ENCODE results near the gene GRM4. TPM values are rescaled to one million over a fixed set of nuclear protein-coding genes. Genes with fewer than 3 reads are reported as not detected.

GRM4 gene
- total and polyA plus RNA-seq, 10 of the 15 experiments (the other 5 are each of a cell fraction or from before 2014, with no cell fraction given) = 0.01 to 0.31 (median 0.05) TPM; not detected in 2

DNA sequence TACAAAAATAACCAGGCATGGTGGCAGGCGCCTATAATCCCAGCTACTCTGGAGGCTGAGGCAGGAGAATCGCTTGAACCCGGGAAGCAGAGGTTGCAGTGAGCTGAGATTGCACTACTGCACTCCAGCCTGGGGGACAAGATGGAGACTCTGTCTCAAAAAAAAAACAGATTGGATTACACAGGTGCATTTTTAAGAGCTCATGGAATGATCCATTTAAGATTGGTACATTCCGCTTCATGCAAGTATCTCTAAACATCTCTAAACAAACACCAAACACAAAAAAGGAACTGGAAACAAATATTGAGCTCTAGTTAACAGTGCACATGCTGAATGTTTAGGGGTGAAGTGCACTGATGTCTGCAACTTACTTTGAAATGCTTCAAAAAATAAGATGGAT, 154.3 kb downstream of the GRM4 start:
- no peak overlapping the region for H2AFZ ChIP-seq (ENCODE audit: control insufficient read depth, low read depth, low read length)
- ChIA-PET POLR2A (no interaction called here), CTCF (interaction anchor here (0.7 kb wide), 1 partner anchor 1107 kb away, joined by 4 read pairs; no protein-coding TSS in a partner anchor), RAD21 (ENCODE audit: unreplicated experiment) (no interaction called here), SMC1A (ENCODE audit: uncharacterized antibody, unreplicated experiment) (no interaction called here)
- DNase-seq (ENCODE audit: low read depth, low spot score) = no peak
- WGBS (ENCODE audit: insufficient coverage, insufficient replicate concordance, low lambda C conversion rate, missing lambda C conversion rate) = 79% methylated on average over 4 of the region's 4 CpGs
- no peaks in the 10 kb centered on the region for H3K9me3 ChIP-seq (replicated peaks; ENCODE audit: control insufficient read depth, insufficient read depth, low read length)
- ATAC-seq = no peak
- no peak for FAIRE-seq
- H3K36me3 ChIP-seq (ENCODE audit: control insufficient read depth in 2 of 2, insufficient read depth in 2 of 2, low read length in 1 of 2) = no peaks in the 10 kb centered on the region
- H3K79me2 ChIP-seq (ENCODE audit: control insufficient read depth, insufficient read depth, low read length) = no peaks in the 10 kb centered on the region
- H3K4me3 ChIP-seq = no peak overlapping the region
- intact Hi-C loops (cut with micrococcal nuclease; ENCODE audit: unreplicated experiment) (no loop called here), in situ Hi-C loops (cut with MboI) (no loop called here)
- H4K20me1 ChIP-seq (ENCODE audit: control insufficient read depth, insufficient read depth) = no peaks in the 10 kb centered on the region
- no TSS peak for BruUV-seq (replicated peaks)
- H3K4me1 ChIP-seq (ENCODE audit: control insufficient read depth, insufficient read depth, low read length) = no peaks in the 10 kb centered on the region
- no peaks in the 10 kb centered on the region; a peak in 1 of 4 replicates for H3K27me3 ChIP-seq (replicated peaks in 1 of 2; ENCODE audit: control insufficient read depth in 2 of 2, insufficient read depth in 2 of 2, low read length in 1 of 2)
- no peak overlapping the region for H3K27ac ChIP-seq (ENCODE audit: control insufficient read depth, insufficient read depth)
- no peak overlapping the region for H3K9ac ChIP-seq (ENCODE audit: control insufficient read depth, insufficient read depth, low read length)
- H3K4me2 ChIP-seq (ENCODE audit: control insufficient read depth, insufficient read depth) = no peak overlapping the region
- TF ChIP-seq CREB1 (IDR thresholded peaks at IDR 0.05; ENCODE audit: low read depth) = no peak
- TF ChIP-seq, protein P1, sequence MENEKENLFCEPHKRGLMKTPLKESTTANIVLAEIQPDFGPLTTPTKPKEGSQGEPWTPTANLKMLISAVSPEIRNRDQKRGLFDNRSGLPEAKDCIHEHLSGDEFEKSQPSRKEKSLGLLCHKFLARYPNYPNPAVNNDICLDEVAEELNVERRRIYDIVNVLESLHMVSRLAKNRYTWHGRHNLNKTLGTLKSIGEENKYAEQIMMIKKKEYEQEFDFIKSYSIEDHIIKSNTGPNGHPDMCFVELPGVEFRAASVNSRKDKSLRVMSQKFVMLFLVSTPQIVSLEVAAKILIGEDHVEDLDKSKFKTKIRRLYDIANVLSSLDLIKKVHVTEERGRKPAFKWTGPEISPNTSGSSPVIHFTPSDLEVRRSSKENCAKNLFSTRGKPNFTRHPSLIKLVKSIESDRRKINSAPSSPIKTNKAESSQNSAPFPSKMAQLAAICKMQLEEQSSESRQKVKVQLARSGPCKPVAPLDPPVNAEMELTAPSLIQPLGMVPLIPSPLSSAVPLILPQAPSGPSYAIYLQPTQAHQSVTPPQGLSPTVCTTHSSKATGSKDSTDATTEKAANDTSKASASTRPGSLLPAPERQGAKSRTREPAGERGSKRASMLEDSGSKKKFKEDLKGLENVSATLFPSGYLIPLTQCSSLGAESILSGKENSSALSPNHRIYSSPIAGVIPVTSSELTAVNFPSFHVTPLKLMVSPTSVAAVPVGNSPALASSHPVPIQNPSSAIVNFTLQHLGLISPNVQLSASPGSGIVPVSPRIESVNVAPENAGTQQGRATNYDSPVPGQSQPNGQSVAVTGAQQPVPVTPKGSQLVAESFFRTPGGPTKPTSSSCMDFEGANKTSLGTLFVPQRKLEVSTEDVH (IDR thresholded peaks at IDR 0.05; ENCODE audit: low read depth, partially characterized antibody) = no peak
- TF ChIP-seq, protein P2, sequence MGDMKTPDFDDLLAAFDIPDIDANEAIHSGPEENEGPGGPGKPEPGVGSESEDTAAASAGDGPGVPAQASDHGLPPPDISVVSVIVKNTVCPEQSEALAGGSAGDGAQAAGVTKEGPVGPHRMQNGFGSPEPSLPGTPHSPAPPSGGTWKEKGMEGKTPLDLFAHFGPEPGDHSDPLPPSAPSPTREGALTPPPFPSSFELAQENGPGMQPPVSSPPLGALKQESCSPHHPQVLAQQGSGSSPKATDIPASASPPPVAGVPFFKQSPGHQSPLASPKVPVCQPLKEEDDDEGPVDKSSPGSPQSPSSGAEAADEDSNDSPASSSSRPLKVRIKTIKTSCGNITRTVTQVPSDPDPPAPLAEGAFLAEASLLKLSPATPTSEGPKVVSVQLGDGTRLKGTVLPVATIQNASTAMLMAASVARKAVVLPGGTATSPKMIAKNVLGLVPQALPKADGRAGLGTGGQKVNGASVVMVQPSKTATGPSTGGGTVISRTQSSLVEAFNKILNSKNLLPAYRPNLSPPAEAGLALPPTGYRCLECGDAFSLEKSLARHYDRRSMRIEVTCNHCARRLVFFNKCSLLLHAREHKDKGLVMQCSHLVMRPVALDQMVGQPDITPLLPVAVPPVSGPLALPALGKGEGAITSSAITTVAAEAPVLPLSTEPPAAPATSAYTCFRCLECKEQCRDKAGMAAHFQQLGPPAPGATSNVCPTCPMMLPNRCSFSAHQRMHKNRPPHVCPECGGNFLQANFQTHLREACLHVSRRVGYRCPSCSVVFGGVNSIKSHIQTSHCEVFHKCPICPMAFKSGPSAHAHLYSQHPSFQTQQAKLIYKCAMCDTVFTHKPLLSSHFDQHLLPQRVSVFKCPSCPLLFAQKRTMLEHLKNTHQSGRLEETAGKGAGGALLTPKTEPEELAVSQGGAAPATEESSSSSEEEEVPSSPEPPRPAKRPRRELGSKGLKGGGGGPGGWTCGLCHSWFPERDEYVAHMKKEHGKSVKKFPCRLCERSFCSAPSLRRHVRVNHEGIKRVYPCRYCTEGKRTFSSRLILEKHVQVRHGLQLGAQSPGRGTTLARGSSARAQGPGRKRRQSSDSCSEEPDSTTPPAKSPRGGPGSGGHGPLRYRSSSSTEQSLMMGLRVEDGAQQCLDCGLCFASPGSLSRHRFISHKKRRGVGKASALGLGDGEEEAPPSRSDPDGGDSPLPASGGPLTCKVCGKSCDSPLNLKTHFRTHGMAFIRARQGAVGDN (IDR thresholded peaks at IDR 0.05) = no peak
- TF ChIP-seq POU2F2 (IDR thresholded peaks at IDR 0.05; ENCODE audit: borderline replicate concordance, low read depth, low read length) = no peak
- TF ChIP-seq, protein P3, sequence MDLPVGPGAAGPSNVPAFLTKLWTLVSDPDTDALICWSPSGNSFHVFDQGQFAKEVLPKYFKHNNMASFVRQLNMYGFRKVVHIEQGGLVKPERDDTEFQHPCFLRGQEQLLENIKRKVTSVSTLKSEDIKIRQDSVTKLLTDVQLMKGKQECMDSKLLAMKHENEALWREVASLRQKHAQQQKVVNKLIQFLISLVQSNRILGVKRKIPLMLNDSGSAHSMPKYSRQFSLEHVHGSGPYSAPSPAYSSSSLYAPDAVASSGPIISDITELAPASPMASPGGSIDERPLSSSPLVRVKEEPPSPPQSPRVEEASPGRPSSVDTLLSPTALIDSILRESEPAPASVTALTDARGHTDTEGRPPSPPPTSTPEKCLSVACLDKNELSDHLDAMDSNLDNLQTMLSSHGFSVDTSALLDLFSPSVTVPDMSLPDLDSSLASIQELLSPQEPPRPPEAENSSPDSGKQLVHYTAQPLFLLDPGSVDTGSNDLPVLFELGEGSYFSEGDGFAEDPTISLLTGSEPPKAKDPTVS (IDR thresholded peaks at IDR 0.05; ENCODE audit: low read depth, low read length) = no peak
- no peak for TF ChIP-seq SREBF1 (IDR thresholded peaks at IDR 0.05; ENCODE audit: low read length)
- no peak for TF ChIP-seq ASH2L (IDR thresholded peaks at IDR 0.05; ENCODE audit: borderline replicate concordance, low read depth)
- no peak for TF ChIP-seq EZH2 (IDR thresholded peaks at IDR 0.05; ENCODE audit: borderline replicate concordance, control insufficient read depth, low read depth, low read length)
- TF ChIP-seq POLR2AphosphoS5 (IDR thresholded peaks at IDR 0.05; ENCODE audit: low read length) = no peak
- TF ChIP-seq, protein P4, sequence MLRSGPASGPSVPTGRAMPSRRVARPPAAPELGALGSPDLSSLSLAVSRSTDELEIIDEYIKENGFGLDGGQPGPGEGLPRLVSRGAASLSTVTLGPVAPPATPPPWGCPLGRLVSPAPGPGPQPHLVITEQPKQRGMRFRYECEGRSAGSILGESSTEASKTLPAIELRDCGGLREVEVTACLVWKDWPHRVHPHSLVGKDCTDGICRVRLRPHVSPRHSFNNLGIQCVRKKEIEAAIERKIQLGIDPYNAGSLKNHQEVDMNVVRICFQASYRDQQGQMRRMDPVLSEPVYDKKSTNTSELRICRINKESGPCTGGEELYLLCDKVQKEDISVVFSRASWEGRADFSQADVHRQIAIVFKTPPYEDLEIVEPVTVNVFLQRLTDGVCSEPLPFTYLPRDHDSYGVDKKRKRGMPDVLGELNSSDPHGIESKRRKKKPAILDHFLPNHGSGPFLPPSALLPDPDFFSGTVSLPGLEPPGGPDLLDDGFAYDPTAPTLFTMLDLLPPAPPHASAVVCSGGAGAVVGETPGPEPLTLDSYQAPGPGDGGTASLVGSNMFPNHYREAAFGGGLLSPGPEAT (IDR thresholded peaks at IDR 0.05; ENCODE audit: low read depth) = no peak
- no peak for TF ChIP-seq YBX1 (IDR thresholded peaks at IDR 0.05)
- TF ChIP-seq FOXM1 (IDR thresholded peaks at IDR 0.05; ENCODE audit: low read depth, low read length) = no peak
- no peak for TF ChIP-seq GABPA (IDR thresholded peaks at IDR 0.05; ENCODE audit: low read depth)
- no peak for TF ChIP-seq BHLHE40 (IDR thresholded peaks at IDR 0.05; ENCODE audit: borderline replicate concordance in 1 of 2, low read depth in 2 of 2, low read length in 1 of 2)
- TF ChIP-seq SIN3A (IDR thresholded peaks at IDR 0.05; ENCODE audit: low read depth, low read length) = no peak

All from GM12878 (cell line).